Common myeloid progenitor, CD34-positive (primary cell): Measurements from ENCODE around the gene S100B.

Experiments
- CTCF ChIA-PET: fragments of 350-600 bp; sonication (Branson Sonifier 250); formaldehyde crosslinking; loops from one replicate; lab custom pipeline; 2021; ENCODE audit warnings: antibody characterized with exemption; lab: Charles Lee
- POLR2A ChIA-PET: fragments of 350-600 bp; sonication (Branson Sonifier 250); formaldehyde crosslinking; loops from one replicate; lab custom pipeline; 2021; ENCODE audit warnings: antibody characterized with exemption; lab: Charles Lee
- DNase-seq, 3 donors: peaks; one replicate each; pipeline versions ENCODE4 v3.0.0 to v3.0.0-alpha.2; 2013
- H3K27ac ChIP-seq, 2 experiments: 1 replicate in 1 of 2; 2 replicates in 1 of 2; pipeline ENCODE4 v1.7.0; 2013; ENCODE audit warnings: inconsistent platforms in 2 of 2, low read length in 2 of 2, mild to moderate bottlenecking in 2 of 2, low read depth in 1 of 2, moderate library complexity in 1 of 2; ENCODE audit not compliant: severe bottlenecking in 2 of 2, insufficient read depth in 1 of 2, poor library complexity in 1 of 2
- H3K27me3 ChIP-seq, 5 experiments: replicated peaks in 2 of 5; 1 replicate in 3 of 5; 2 replicates in 2 of 5; pipeline versions ENCODE4 v1.6.1 to v1.7.0; 2013; ENCODE audit warnings: low read length in 4 of 5, mild to moderate bottlenecking in 2 of 5, moderate library complexity in 2 of 5, inconsistent platforms in 1 of 5; ENCODE audit not compliant: insufficient read depth in 5 of 5, control insufficient read depth in 4 of 5
- H3K36me3 ChIP-seq, 4 experiments: 1 replicate in 2 of 4; 2 replicates in 2 of 4; pipeline versions ENCODE4 v1.6.1 to v1.7.0; 2013; ENCODE audit warnings: low read length in 3 of 4, control low read depth in 1 of 4, mild to moderate bottlenecking in 1 of 4; ENCODE audit not compliant: control insufficient read depth in 4 of 4, insufficient read depth in 4 of 4
- H3K4me1 ChIP-seq, 4 experiments: 1 replicate in 3 of 4; 2 replicates in 1 of 4; pipeline versions ENCODE4 v1.6.1 to v1.7.1; 2013; ENCODE audit warnings: low read length in 3 of 4, mild to moderate bottlenecking in 3 of 4, control low read depth in 1 of 4, inconsistent platforms in 1 of 4, moderate library complexity in 1 of 4; ENCODE audit not compliant: control insufficient read depth in 4 of 4, insufficient read depth in 4 of 4; ENCODE audit errors: control extremely low read depth in 1 of 4
- H3K4me3 ChIP-seq, 7 experiments: 1 replicate in 4 of 7; 2 replicates in 3 of 7; pipeline versions ENCODE4 v1.5.1 to v1.7.0; 2013; ENCODE audit warnings: mild to moderate bottlenecking in 7 of 7, low read length in 6 of 7, moderate library complexity in 6 of 7, inconsistent platforms in 2 of 7, low read depth in 2 of 7, control low read depth in 1 of 7; ENCODE audit not compliant: insufficient read depth in 4 of 7, control insufficient read depth in 1 of 7; ENCODE audit errors: extremely low read depth in 1 of 7
- H3K9me3 ChIP-seq, 5 experiments: 1 replicate in 4 of 5; 2 replicates in 1 of 5; pipeline versions ENCODE4 v1.6.1 to v1.7.1; 2013; ENCODE audit warnings: low read length in 4 of 5, mild to moderate bottlenecking in 2 of 5, inconsistent platforms in 1 of 5, low read depth in 1 of 5, moderate library complexity in 1 of 5; ENCODE audit not compliant: control insufficient read depth in 4 of 5, insufficient read depth in 2 of 5; ENCODE audit errors: control extremely low read depth in 1 of 5
- WGBS: methylation state at CpG from one replicate; pipeline ENCODE4 v1.1.5; 2013; ENCODE audit not compliant: insufficient coverage; 5-methylcytosine and 5-hydroxymethylcytosine counted together

The S100B gene

GRCh38 chr21:46557919-46558392 lies 46.9 kb downstream of the S100B start:
- H3K9me3 ChIP-seq = no peaks in the 10 kb centered on the region
- WGBS = 97% methylated on average over 25 of the region's 26 CpGs
- peaks cover 3 to 86% (median 60%) of the 10 kb centered on the region in 4 experiments for H3K36me3 ChIP-seq
- ChIA-PET CTCF (interaction anchor here (0.6 to 0.8 kb wide), 2 partner anchors 14 to 95 kb away, joined by 3 read pairs; no protein-coding TSS in a partner anchor), POLR2A (no interaction called here)
- no peak overlapping the region for H3K27ac ChIP-seq
- no peak for DNase-seq
- no peaks in the 10 kb centered on the region for H3K27me3 ChIP-seq
- peaks cover 0 to 11% (median 5%) of the 10 kb centered on the region in 4 experiments for H3K4me1 ChIP-seq
- no peak overlapping the region for H3K4me3 ChIP-seq

- H3K36me3 ChIP-seq = peaks cover 3 to 81% (median 56%) of the 10 kb centered on the region in 4 experiments
- 97% methylated on average over 11 of the region's 14 CpGs for WGBS
- peaks cover 3 to 16% (median 9%) of the 10 kb centered on the region in 4 experiments for H3K4me1 ChIP-seq
- CTCF ChIA-PET = interaction anchor here (0.6 to 0.8 kb wide), 2 partner anchors 14 to 95 kb away, joined by 3 read pairs; no protein-coding TSS in a partner anchor
- no peak overlapping the region for H3K4me3 ChIP-seq
- POLR2A ChIA-PET = no interaction called here
- no peak for DNase-seq
- H3K9me3 ChIP-seq = no peaks in the 10 kb centered on the region
- no peaks in the 10 kb centered on the region for H3K27me3 ChIP-seq
- no peak overlapping the region for H3K27ac ChIP-seq
Measured at GRCh38 chr21:46557469-46557868, 47.4 kb downstream of the S100B start.

DNA sequence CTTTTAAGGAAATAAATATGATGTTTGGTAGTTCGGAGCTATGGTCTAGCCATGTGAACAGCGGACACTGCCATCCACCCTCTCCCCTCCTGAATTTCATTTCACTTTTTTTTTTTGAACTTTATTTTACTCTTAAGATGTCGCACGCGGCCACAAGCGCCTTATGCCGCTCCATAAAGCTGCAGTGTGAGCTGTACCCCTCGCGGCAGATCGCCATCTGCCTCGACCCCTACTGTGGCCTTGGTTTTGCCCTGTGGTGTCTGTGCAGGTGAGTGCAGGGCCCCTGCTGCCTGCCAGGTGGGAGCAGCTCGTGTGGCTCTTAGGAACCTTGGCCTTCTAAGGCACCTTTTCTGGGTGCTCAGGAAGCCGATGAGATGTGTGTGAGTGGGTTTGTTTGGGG lies 48.1 kb downstream of the S100B start:
- Histone ChIP-seq H3K4me1 (peaks cover 7 to 23% (median 16%) of the 10 kb centered on the region in 4 experiments), H3K9me3 (no peaks in the 10 kb centered on the region), H3K27ac (no peak overlapping the region), H3K36me3 (peaks cover 0 to 75% (median 51%) of the 10 kb centered on the region in 4 experiments), H3K27me3 (no peaks in the 10 kb centered on the region), H3K4me3 (no peak overlapping the region)
- ChIA-PET POLR2A (no interaction called here), CTCF (no interaction called here)
- 100% methylated on average over 9 of the region's 13 CpGs for WGBS
- DNase-seq = no peak

DNA sequence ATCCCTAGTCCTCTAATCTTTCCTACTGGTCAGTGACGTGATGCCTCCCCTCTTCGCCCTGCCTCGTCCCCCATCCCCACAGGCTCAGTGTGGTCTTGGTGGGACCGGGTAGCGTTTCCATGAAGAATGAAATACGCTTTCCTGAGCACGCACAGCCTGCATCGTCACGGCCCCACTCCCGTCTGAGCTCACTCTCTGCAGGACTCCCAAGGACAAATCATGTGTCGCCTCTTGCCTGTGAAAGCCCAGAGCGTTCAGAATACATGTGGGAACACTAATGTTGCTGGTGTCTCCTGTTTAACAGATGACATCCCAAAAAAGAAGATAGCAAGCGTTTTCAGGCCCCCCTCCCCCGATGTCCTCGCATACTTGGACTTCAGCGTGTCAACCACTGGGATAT lies 49.2 kb downstream of the S100B start:
- Histone ChIP-seq H3K4me3 (no peak overlapping the region), H3K27ac (no peak overlapping the region), H3K4me1 (peaks cover 7 to 31% (median 24%) of the 10 kb centered on the region in 4 experiments), H3K9me3 (no peaks in the 10 kb centered on the region), H3K27me3 (no peaks in the 10 kb centered on the region), H3K36me3 (peaks cover 0 to 66% (median 44%) of the 10 kb centered on the region in 4 experiments)
- DNase-seq = no peak
- CTCF ChIA-PET = no interaction called here
- POLR2A ChIA-PET = no interaction called here
- 99% methylated on average over 16 of the region's 16 CpGs for WGBS

DNA sequence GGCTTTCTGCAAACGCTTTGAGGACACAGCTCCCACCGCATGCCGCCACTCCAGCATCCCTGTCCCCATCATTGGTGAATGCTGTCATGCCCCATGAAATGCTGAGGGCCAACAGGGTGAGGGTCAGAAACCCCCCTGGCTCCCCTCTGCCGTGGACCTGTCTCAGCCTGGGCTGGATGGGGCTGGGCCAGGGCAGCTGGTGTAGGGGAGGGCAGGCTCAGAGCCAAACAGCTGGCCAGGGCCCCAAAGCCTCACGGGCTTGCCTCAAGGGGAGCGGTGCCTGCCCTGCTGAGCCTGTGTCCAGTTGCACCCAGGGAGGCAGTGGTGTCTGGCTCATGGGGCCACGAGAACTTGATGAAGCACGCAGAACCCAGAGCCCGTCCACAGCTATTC lies 49.7 kb downstream of the S100B start:
- POLR2A ChIA-PET = no interaction called here
- no peak for DNase-seq
- peaks cover 0 to 66% (median 42%) of the 10 kb centered on the region in 4 experiments for H3K36me3 ChIP-seq
- H3K27me3 ChIP-seq = no peaks in the 10 kb centered on the region
- H3K4me3 ChIP-seq = no peak overlapping the region
- CTCF ChIA-PET = no interaction called here
- no peak overlapping the region for H3K27ac ChIP-seq
- H3K9me3 ChIP-seq = no peaks in the 10 kb centered on the region
- WGBS = 98% methylated on average over 9 of the region's 9 CpGs
- H3K4me1 ChIP-seq = peaks cover 7 to 36% (median 26%) of the 10 kb centered on the region in 4 experiments

GRCh38 chr21:46554431-46555224 lies 50.3 kb downstream of the S100B start:
- POLR2A ChIA-PET = no interaction called here
- 94% methylated on average over 24 of the region's 30 CpGs for WGBS

DNA sequence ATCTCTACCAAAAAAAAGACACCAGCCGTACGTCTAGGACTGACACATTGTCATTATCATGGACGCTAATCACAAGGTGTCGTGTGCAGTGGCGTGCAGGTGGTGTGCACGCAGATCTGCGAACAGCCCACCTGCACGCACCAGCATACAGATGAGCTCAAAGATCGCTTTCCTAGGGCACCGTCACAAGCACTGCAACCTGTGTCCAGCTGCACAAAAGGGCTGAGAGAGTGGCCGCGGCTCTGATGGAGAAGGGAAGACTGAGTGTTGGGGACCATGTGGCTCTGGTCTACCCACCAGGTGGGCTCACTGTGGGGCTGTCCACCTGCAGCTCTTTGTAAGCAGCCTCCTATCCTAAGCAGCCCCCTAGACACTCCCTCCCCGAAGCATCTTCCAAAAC lies 50.9 kb downstream of the S100B start:
- no peaks in the 10 kb centered on the region for H3K9me3 ChIP-seq
- WGBS = 94% methylated on average over 11 of the region's 13 CpGs
- H3K36me3 ChIP-seq = peaks cover 0 to 56% (median 40%) of the 10 kb centered on the region in 4 experiments
- H3K4me1 ChIP-seq = peaks cover 7 to 34% (median 24%) of the 10 kb centered on the region in 4 experiments
- no peak overlapping the region for H3K27ac ChIP-seq
- POLR2A ChIA-PET = no interaction called here
- CTCF ChIA-PET = interaction anchor here (0.6 to 1.3 kb wide), 3 partner anchors 80 to 86 kb away, joined by 3 to 4 read pairs (median 3); no protein-coding TSS in a partner anchor
- no peaks in the 10 kb centered on the region for H3K27me3 ChIP-seq
- DNase-seq = no peak
- no peak overlapping the region for H3K4me3 ChIP-seq

More at GRCh38 chr21:46554431-46555224, 50.3 kb downstream of the S100B start:
- H3K36me3 ChIP-seq = peaks cover 0 to 62% (median 41%) of the 10 kb centered on the region in 4 experiments
- peaks cover 7 to 35% (median 26%) of the 10 kb centered on the region in 4 experiments for H3K4me1 ChIP-seq
- DNase-seq = no peak
- H3K27ac ChIP-seq = no peak overlapping the region
- H3K4me3 ChIP-seq = no peak overlapping the region
- H3K27me3 ChIP-seq = no peaks in the 10 kb centered on the region
- CTCF ChIA-PET = interaction anchor here (1.3 kb wide), 1 partner anchor 83 kb away, joined by 4 read pairs; no protein-coding TSS in a partner anchor
- no peaks in the 10 kb centered on the region for H3K9me3 ChIP-seq
